BE2C (cell line): ENCODE results near the gene LNX2.

Experiments
- DNase-seq: peaks from one replicate; pipeline ENCODE4 v3.0.0-alpha.2; 2020
- H3K27me3 ChIP-seq: fragments of 250-450 bp; sonication (Bioruptor Pico); 2 replicates; pipeline ENCODE4 v1.5.1; 2020; ENCODE audit warnings: mild to moderate bottlenecking
- H3K36me3 ChIP-seq: fragments of 250-450 bp; sonication (Bioruptor Pico); 2 replicates; pipeline ENCODE4 v1.5.1; 2020; ENCODE audit warnings: mild to moderate bottlenecking
- H3K4me1 ChIP-seq: fragments of 250-450 bp; sonication (Bioruptor Pico); 2 replicates; pipeline ENCODE4 v1.5.1; 2020
- H3K4me3 ChIP-seq: 2 replicates; pipeline ENCODE4 v1.5.1; 2011; ENCODE audit warnings: low read depth, low read length
- H3K9me3 ChIP-seq: fragments of 250-450 bp; sonication (Bioruptor Pico); 2 replicates; pipeline ENCODE4 v1.5.1; 2020
- TF ChIP-seq, protein P1 (sequence below): IDR thresholded peaks from 2 replicates; pipeline ENCODE4 v1.5.1; 2012; ENCODE audit warnings: mild to moderate bottlenecking, low read depth, low read length

Gene LNX2

DNA sequence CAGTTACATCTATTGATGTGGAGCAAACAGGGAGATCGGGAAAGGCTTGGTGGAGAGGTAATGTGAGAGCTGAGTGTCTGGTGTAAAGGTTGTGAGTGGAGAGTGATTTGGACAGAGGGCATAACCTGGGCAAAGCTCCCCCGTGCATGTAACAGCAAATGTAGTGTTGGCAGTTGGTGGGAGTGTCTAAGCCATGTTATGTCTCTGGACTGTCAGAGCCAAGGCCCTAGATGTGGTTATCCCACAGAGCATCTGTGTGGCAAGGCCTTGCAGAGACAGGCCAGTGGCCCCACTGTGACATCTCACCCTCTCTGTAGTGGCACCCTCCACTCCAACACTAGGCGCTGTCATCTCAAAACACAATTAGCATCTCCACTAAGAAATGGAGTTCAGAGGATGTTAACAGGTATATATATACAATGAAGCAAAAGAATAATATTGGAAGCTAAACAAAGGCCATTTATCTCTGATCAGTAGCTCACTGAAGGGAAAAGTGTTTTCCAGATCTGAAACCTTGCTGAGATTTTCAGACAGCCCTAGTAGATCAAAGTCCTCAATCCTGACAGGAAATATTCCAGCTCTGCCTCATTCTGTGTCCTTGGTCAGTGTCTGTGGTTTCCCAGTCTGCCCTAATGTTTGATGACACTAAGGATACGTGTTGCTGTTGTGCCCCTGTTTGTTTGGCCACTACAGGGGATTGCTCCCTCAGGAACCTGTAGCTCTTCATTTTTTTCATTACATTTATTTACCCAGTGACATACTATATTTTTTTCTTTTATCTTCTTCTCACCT, 21.6 kb upstream of the LNX2 start:
- no peaks in the 10 kb centered on the region for H3K36me3 ChIP-seq
- no peak for DNase-seq
- H3K4me1 ChIP-seq: peaks cover 4% of the 10 kb centered on the region
- H3K27me3 ChIP-seq: no peaks in the 10 kb centered on the region
- no peak overlapping the region for H3K4me3 ChIP-seq
- TF ChIP-seq, protein P1, sequence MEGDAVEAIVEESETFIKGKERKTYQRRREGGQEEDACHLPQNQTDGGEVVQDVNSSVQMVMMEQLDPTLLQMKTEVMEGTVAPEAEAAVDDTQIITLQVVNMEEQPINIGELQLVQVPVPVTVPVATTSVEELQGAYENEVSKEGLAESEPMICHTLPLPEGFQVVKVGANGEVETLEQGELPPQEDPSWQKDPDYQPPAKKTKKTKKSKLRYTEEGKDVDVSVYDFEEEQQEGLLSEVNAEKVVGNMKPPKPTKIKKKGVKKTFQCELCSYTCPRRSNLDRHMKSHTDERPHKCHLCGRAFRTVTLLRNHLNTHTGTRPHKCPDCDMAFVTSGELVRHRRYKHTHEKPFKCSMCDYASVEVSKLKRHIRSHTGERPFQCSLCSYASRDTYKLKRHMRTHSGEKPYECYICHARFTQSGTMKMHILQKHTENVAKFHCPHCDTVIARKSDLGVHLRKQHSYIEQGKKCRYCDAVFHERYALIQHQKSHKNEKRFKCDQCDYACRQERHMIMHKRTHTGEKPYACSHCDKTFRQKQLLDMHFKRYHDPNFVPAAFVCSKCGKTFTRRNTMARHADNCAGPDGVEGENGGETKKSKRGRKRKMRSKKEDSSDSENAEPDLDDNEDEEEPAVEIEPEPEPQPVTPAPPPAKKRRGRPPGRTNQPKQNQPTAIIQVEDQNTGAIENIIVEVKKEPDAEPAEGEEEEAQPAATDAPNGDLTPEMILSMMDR: no peak
- H3K9me3 ChIP-seq: no peaks in the 10 kb centered on the region

DNA sequence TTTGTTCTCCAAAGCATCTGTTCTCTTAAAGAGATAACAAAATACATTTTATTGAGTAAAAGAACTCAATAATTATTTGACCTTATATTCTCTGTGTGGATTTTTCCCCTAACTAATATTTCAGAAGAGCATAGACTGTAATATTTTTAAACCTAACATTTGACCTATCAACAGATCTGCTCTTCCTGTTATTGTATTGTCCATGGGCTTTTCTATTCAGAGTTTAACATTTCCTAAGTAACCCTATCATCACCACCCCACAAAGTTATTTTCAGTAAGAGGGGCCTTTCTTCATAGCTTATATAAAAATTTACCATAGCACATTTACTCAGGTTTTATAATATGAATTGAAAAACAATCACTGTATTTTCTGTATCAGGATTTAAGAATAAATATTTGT, 18.9 kb upstream of the LNX2 start:
- TF ChIP-seq, protein P1: no peak

DNA sequence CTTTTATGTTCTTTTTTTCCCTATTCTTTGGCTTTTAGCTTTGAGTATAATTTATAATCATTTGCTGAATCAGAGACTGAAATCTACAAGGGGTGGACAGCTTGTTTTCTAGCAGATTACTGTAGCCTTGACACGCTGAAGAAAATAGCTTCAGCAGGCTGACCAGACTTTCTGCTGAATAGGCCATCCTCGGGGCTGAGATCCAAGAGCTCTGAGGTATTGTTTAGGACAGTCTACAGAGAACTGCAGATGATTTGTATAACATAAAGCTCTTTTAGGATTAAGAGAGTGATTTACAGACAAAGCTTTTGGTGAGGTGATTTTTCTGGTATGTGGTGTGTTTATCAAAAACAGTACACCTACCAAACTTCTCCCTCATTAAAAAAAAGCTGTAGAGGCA, 18.2 kb upstream of the LNX2 start:
- no peak for DNase-seq
- H3K4me1 ChIP-seq: peaks cover 4% of the 10 kb centered on the region
- no peaks in the 10 kb centered on the region for H3K27me3 ChIP-seq
- TF ChIP-seq, protein P1: no peak
- H3K9me3 ChIP-seq: no peaks in the 10 kb centered on the region
- H3K36me3 ChIP-seq: no peaks in the 10 kb centered on the region
- H3K4me3 ChIP-seq: no peak overlapping the region

More for the DNA sequence above, 18.9 kb upstream of the LNX2 start:
- Histone ChIP-seq H3K4me1 (peaks cover 8% of the 10 kb centered on the region), H3K36me3 (no peaks in the 10 kb centered on the region), H3K27me3 (no peaks in the 10 kb centered on the region), H3K9me3 (no peaks in the 10 kb centered on the region), H3K4me3 (no peak overlapping the region)
- DNase-seq: no peak

DNA sequence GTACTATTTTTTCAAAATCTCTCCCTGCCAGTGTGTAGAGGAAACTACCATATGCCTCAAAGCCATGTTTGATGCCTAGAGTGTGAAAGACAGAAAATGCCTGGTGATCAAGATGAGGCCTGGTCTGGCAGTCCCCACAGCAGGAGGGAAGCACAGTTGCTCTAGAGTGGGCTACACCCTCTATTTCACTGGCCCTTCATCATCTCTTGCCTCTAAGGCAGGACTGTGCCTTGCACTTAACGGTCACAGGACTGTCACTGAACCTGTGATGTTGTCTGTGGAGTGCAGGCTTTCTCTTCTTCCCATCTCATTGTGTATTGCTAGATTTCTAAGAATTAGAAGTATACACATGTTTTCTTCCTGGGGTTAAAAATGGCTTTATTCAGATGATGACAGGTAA, 17.7 kb upstream of the LNX2 start:
- Histone ChIP-seq H3K4me1 (peaks cover 4% of the 10 kb centered on the region), H3K9me3 (no peaks in the 10 kb centered on the region)
- TF ChIP-seq, protein P1: no peak

DNA sequence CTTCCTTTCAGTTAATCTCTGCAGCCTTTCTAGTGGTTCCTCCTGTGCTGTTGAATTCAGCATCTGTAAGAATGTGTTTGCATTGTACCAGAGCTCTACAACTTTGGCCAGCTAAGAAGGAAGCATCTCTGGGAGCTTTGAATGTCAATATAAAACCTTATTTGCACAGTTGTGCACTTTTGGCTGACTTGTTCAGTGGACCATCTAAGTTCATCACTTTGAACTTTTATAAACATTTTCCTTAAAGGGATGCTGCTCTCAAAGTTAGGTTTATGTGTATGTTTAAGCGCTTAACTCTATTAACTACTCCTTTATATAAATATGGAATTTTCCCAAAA, 16.9 kb upstream of the LNX2 start:
- Histone ChIP-seq H3K4me1 (peaks cover 4% of the 10 kb centered on the region), H3K36me3 (no peaks in the 10 kb centered on the region; the same call in 1 of the 2 replicates), H3K27me3 (no peaks in the 10 kb centered on the region), H3K9me3 (no peaks in the 10 kb centered on the region), H3K4me3 (no peak overlapping the region)
- TF ChIP-seq, protein P1: no peak
- DNase-seq: no peak

More for the DNA sequence above, 17.7 kb upstream of the LNX2 start:
- H3K36me3 ChIP-seq: no peaks in the 10 kb centered on the region
- no peaks in the 10 kb centered on the region for H3K27me3 ChIP-seq
- no peak overlapping the region for H3K4me3 ChIP-seq
- no peak for DNase-seq

DNA sequence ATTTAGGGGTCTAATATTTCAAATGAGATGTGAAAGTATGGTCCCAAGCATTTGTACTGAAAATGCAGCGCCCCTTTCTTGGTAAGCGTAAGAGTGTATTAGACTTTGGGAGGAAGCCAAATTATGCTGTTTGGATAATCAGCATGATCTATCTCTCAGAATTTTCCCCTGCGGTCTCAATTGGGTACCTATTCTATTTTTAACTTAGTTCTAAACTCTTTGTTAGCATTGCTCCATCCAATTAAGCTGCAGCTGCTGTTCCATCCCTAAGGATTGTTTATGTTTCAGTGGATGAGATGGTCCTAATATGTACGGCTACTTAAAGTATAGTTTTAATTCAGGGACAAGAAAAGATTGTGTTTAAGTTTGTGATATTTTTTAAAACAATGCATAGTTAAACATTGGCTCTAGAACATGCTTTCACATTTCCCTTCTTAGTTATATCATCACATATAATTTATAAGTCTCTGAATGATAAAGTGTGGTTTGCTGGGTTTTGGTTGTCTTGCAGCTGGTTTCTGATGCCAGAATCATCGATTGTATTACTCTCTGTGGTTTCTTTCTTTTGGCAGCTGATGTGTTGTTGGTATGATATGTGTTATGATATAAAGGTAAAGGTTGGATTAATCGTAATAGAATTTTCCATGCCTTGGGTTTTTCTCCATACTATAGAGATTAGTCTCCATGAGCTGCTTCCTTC, 16.4 kb upstream of the LNX2 start:
- H3K36me3 ChIP-seq: no peaks in the 10 kb centered on the region; the same call in 1 of the 2 replicates
- TF ChIP-seq, protein P1: no peak
- H3K9me3 ChIP-seq: no peaks in the 10 kb centered on the region
- H3K4me3 ChIP-seq: no peak overlapping the region
- no peak for DNase-seq
- H3K27me3 ChIP-seq: no peaks in the 10 kb centered on the region
- H3K4me1 ChIP-seq: peaks cover 4% of the 10 kb centered on the region
